ENCODE data around the gene PRKAR1B.

PRKAR1B gene

DNA sequence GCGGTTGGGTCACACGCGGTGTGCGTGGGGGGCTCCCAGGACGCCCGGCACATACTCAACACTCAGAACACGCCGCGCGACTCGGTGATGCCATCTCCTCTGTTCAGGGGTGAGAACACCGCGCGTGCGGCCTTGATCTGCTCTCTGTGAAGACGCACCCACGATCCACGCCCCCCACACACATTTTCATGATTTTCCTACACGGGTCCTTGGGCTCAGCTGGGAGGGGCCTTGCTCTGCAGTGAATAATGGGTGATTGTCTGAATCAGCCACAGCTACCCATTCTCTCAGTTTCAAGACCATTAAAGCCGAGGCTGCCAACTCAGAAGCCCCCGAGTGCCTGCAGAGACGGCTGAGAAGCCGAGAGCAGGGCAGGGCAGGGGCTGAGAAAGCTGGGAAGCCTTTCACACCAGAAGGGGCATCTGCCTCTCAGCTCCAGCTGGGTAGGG lies 153.1 kb downstream of the PRKAR1B start:
- Histone ChIP-seq H3K4me2 (ENCODE audit: insufficient read depth, low read length, poor library complexity, severe bottlenecking) (no peak overlapping the region), H3K4me1 (ENCODE audit: control insufficient read depth in 2 of 2, insufficient read depth in 1 of 2, low read depth in 1 of 2, low read length in 2 of 2) (peaks cover 16 to 22% of the 10 kb centered on the region in 2 donors), H3K27me3 (ENCODE audit: control insufficient read depth in 3 of 3, insufficient read depth in 3 of 3, low read depth in 1 of 3, low read length in 3 of 3) (no peaks in the 10 kb centered on the region), H3K14ac (ENCODE audit: low read length) (no peak overlapping the region), H3K27ac (replicated peaks; ENCODE audit: low read length) (no peak overlapping the region), H3K4ac (ENCODE audit: low read length) (no peak overlapping the region), H2BK12ac (ENCODE audit: low read length) (no peak overlapping the region), H2AK5ac (ENCODE audit: low read depth, low read length) (peak overlapping the region; percentile 20), H4K91ac (ENCODE audit: low read depth, low read length, poor library complexity) (no peak overlapping the region), H3K9me3 (replicated peaks in 1 of 2; ENCODE audit: control insufficient read depth in 2 of 2, insufficient read depth in 1 of 2, low read depth in 1 of 2, low read length in 2 of 2) (peaks cover 0 to 1% of the 10 kb centered on the region in 2 donors), H3K4me3 (ENCODE audit: low read length in 2 of 2) (no peak overlapping the region), H2AFZ (ENCODE audit: low read length) (no peak overlapping the region), H3K18ac (ENCODE audit: low read length) (no peak overlapping the region), H2BK5ac (ENCODE audit: low read length) (no peak overlapping the region), H3K79me1 (ENCODE audit: low read depth, low read length) (peaks cover 6% of the 10 kb centered on the region), H2BK120ac (ENCODE audit: low read depth, low read length) (no peak overlapping the region), H3K23ac (ENCODE audit: low read depth, low read length, poor library complexity) (peak overlapping the region; percentile 10), H2BK15ac (ENCODE audit: low read length) (peak overlapping the region; percentile 82), H3K9ac (ENCODE audit: low read depth, low read length, poor library complexity) (no peak overlapping the region), H4K8ac (ENCODE audit: low read depth, low read length) (no peak overlapping the region), H3K36me3 (replicated peaks in 1 of 2; ENCODE audit: control insufficient read depth in 2 of 2, insufficient read depth in 2 of 2, low read length in 2 of 2) (peaks cover 0 to 4% of the 10 kb centered on the region in 2 donors)
- no CpG with 5 or more reads among the region's 23 CpGs for WGBS, 2 donors (ENCODE audit: extremely low coverage in 2 of 2, insufficient read length in 2 of 2, insufficient replicate concordance in 1 of 2)
- no peak for DNase-seq (ENCODE audit: low spot score)

DNA sequence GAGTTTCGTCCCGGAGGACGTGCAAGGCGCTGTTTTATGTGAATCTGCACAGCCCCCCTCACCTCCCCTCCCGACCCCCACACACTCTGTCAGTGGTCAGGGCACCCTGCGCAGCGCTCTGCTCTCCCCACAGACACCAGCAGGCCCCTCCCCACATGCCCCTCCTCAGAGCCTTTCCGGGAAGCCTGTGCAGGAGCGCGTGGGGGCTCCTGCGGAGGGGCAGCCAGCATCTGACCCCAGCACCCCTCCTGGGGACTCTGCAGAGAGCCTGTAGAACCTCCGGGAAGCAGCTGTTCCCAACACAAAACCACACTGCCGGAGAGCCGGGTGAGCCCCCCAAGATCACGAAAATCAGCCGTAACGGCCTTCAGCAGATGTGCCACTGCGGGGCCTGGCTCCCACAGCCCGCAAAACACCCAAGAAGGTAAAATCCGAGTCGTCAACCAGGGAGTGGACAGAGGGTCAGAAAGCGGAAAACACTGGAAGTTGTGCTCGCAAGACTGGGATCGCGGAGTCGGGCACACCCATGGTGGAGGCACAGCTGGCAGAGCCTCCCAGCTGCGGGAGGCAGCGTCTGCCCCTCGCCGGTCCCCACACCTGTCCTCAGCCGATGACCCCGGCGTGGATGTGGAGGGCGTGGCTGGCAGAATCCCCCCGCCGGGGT lies 153.7 kb downstream of the PRKAR1B start:
- H3K27ac ChIP-seq (replicated peaks; ENCODE audit: low read length) = no peak overlapping the region
- H3K36me3 ChIP-seq (replicated peaks in 1 of 2; ENCODE audit: control insufficient read depth in 2 of 2, insufficient read depth in 2 of 2, low read length in 2 of 2) = peaks cover 0 to 4% of the 10 kb centered on the region in 2 donors
- no peak overlapping the region for H4K91ac ChIP-seq (ENCODE audit: low read depth, low read length, poor library complexity)
- H3K4ac ChIP-seq (ENCODE audit: low read length) = no peak overlapping the region
- H3K9me3 ChIP-seq (replicated peaks in 1 of 2; ENCODE audit: control insufficient read depth in 2 of 2, insufficient read depth in 1 of 2, low read depth in 1 of 2, low read length in 2 of 2) = peaks cover 0 to 1% of the 10 kb centered on the region in 2 donors
- H3K14ac ChIP-seq (ENCODE audit: low read length) = no peak overlapping the region
- H3K4me1 ChIP-seq (ENCODE audit: control insufficient read depth in 2 of 2, insufficient read depth in 1 of 2, low read depth in 1 of 2, low read length in 2 of 2) = peaks cover 16 to 22% of the 10 kb centered on the region in 2 donors
- no peak overlapping the region for H2BK120ac ChIP-seq (ENCODE audit: low read depth, low read length)
- no peak for DNase-seq (ENCODE audit: low spot score)
- no peak overlapping the region for H4K8ac ChIP-seq (ENCODE audit: low read depth, low read length)
- H2AK5ac ChIP-seq (ENCODE audit: low read depth, low read length) = peak overlapping the region; percentile 20
- H3K18ac ChIP-seq (ENCODE audit: low read length) = peak overlapping the region; percentile 76
- no peak overlapping the region for H3K9ac ChIP-seq (ENCODE audit: low read depth, low read length, poor library complexity)
- H2AFZ ChIP-seq (ENCODE audit: low read length) = no peak overlapping the region
- no peak overlapping the region for H3K4me2 ChIP-seq (ENCODE audit: insufficient read depth, low read length, poor library complexity, severe bottlenecking)
- peak overlapping the region; percentile 10 for H3K23ac ChIP-seq (ENCODE audit: low read depth, low read length, poor library complexity)
- H2BK15ac ChIP-seq (ENCODE audit: low read length) = peak overlapping the region; percentile 82
- no CpG with 5 or more reads among the region's 36 CpGs for WGBS, 2 donors (ENCODE audit: extremely low coverage in 2 of 2, insufficient read length in 2 of 2, insufficient replicate concordance in 1 of 2)
- H3K4me3 ChIP-seq (ENCODE audit: low read length in 2 of 2) = no peak overlapping the region
- peaks cover 6% of the 10 kb centered on the region for H3K79me1 ChIP-seq (ENCODE audit: low read depth, low read length)
- no peak overlapping the region for H2BK12ac ChIP-seq (ENCODE audit: low read length)
- no peak overlapping the region for H2BK5ac ChIP-seq (ENCODE audit: low read length)
- no peaks in the 10 kb centered on the region for H3K27me3 ChIP-seq (ENCODE audit: control insufficient read depth in 3 of 3, insufficient read depth in 3 of 3, low read depth in 1 of 3, low read length in 3 of 3)

DNA sequence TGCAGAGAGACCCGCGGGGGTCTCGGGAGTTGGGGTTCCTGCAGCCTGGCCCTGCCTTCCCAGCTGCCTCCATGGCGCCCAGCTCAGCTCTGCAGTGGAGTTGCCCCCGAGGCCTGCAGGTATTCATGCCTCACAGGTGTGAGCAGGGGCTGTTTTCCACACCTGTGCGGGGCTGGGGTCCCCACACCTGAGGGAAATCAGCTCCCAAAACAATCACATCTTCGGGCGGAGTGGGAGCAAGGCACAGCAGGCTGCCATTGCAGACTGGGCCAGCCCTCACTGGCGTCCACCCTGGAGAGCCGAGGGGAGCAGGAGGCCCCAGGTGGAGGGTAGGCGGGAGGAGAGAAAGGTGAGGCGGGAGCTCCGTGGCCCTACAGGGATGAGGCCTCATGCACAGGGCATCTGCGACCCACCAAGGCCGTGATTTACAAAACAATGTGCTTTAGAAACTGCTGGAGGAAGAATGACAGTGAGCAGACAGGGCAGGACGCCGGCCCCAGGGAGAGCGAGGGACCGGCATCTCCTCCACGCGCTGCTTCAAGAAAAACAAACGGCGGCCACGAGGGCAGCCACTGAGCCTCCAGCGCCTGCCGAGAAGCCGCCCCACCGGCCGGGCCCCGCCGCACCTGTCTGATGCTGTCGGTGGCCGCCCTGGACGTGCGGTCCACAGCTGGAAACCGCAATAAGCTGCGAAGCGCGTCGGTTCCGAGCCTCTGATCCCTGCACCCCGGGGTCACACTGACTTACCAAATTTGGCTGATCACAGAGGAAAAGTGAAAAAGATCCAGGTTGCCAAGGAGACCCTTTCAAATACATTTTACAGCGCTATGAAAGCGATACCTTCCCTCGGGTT lies 154.4 kb downstream of the PRKAR1B start:
- H3K14ac ChIP-seq (ENCODE audit: low read length) = peak overlapping the region; percentile 47
- H2BK12ac ChIP-seq (ENCODE audit: low read length) = peak overlapping the region; percentile 41
- no CpG with 5 or more reads among the region's 45 CpGs for WGBS, 2 donors (ENCODE audit: extremely low coverage in 2 of 2, insufficient read length in 2 of 2, insufficient replicate concordance in 1 of 2)
- no peak overlapping the region for H3K4me3 ChIP-seq (ENCODE audit: low read length in 2 of 2)
- H3K18ac ChIP-seq (ENCODE audit: low read length) = peak overlapping the region; percentile 83
- H3K27me3 ChIP-seq (ENCODE audit: control insufficient read depth in 3 of 3, insufficient read depth in 3 of 3, low read depth in 1 of 3, low read length in 3 of 3) = no peaks in the 10 kb centered on the region
- no peak for DNase-seq (ENCODE audit: low spot score)
- no peak overlapping the region for H3K27ac ChIP-seq (replicated peaks; ENCODE audit: low read length)
- H3K9ac ChIP-seq (ENCODE audit: low read depth, low read length, poor library complexity) = peak overlapping the region; percentile 21
- peaks cover 0 to 4% of the 10 kb centered on the region in 2 donors for H3K36me3 ChIP-seq (replicated peaks in 1 of 2; ENCODE audit: control insufficient read depth in 2 of 2, insufficient read depth in 2 of 2, low read length in 2 of 2)
- H3K4me1 ChIP-seq (ENCODE audit: control insufficient read depth in 2 of 2, insufficient read depth in 1 of 2, low read depth in 1 of 2, low read length in 2 of 2) = peaks cover 12 to 21% of the 10 kb centered on the region in 2 donors
- peak overlapping the region; percentile 26 for H2BK15ac ChIP-seq (ENCODE audit: low read length)
- peak overlapping the region; percentile 47 for H2BK120ac ChIP-seq (ENCODE audit: low read depth, low read length)
- peak overlapping the region; percentile 75 for H2BK5ac ChIP-seq (ENCODE audit: low read length)
- no peak overlapping the region for H4K91ac ChIP-seq (ENCODE audit: low read depth, low read length, poor library complexity)
- no peak overlapping the region for H2AFZ ChIP-seq (ENCODE audit: low read length)
- H2AK5ac ChIP-seq (ENCODE audit: low read depth, low read length) = peak overlapping the region; percentile 75
- H3K23ac ChIP-seq (ENCODE audit: low read depth, low read length, poor library complexity) = peak overlapping the region; percentile 65
- H3K4ac ChIP-seq (ENCODE audit: low read length) = no peak overlapping the region
- H4K8ac ChIP-seq (ENCODE audit: low read depth, low read length) = no peak overlapping the region
- H3K79me1 ChIP-seq (ENCODE audit: low read depth, low read length) = peaks cover 3% of the 10 kb centered on the region
- H3K4me2 ChIP-seq (ENCODE audit: insufficient read depth, low read length, poor library complexity, severe bottlenecking) = no peak overlapping the region
- H3K9me3 ChIP-seq (replicated peaks in 1 of 2; ENCODE audit: control insufficient read depth in 2 of 2, insufficient read depth in 1 of 2, low read depth in 1 of 2, low read length in 2 of 2) = peaks cover 0 to 1% of the 10 kb centered on the region in 2 donors

Measured in neuronal stem cell (in vitro differentiated cells).